HepG2 (cell line): ENCODE measurements around the gene FZD4. TPM values are rescaled to one million over a fixed set of nuclear protein-coding genes. Genes with fewer than 3 reads are reported as not detected.

Experiments
- ARNT ChIP-seq: fragments of 450-650 bp; IDR thresholded peaks from 2 replicates; pipeline ENCODE4 v1.6.1; 2017
- KDM4B ChIP-seq: sonication (generic); formaldehyde crosslinking; IDR thresholded peaks from 2 replicates; pipeline ENCODE4 v1.4.0; 2020; ENCODE audit warnings: missing genetic modification reagents
- KDM5B ChIP-seq: sonication (generic); formaldehyde crosslinking; IDR thresholded peaks from 2 replicates; pipeline ENCODE4 v1.4.0; 2020; ENCODE audit warnings: missing genetic modification reagents, mild to moderate bottlenecking, borderline replicate concordance
- NR2C2 ChIP-seq: sonication (generic); formaldehyde crosslinking; IDR thresholded peaks from 2 replicates; pipeline ENCODE4 v1.4.0; 2020; ENCODE audit warnings: missing genetic modification reagents, mild to moderate bottlenecking, moderate library complexity, borderline replicate concordance
- RAD21 ChIP-seq: fragments of 450-650 bp; formaldehyde crosslinking; IDR thresholded peaks from 2 replicates; pipeline ENCODE4 v1.5.0; 2020; ENCODE audit warnings: mild to moderate bottlenecking
- SYNCRIP ChIP-seq: fragments of 200-400 bp; formaldehyde crosslinking; IDR thresholded peaks from 2 replicates; pipeline ENCODE4 v1.6.1; 2018; ENCODE audit warnings: mild to moderate bottlenecking, low read depth, low read length; ENCODE audit not compliant: insufficient read depth
- TAF15 ChIP-seq: fragments of 200-400 bp; formaldehyde crosslinking; IDR thresholded peaks from one replicate; pipeline ENCODE4 v1.6.1; 2018; ENCODE audit warnings: mild to moderate bottlenecking, low read depth, low read length; ENCODE audit not compliant: poor library complexity, severe bottlenecking
- ZNF570 ChIP-seq: sonication (generic); formaldehyde crosslinking; IDR thresholded peaks from 2 replicates; pipeline ENCODE4 v1.4.0; 2020; ENCODE audit warnings: mild to moderate bottlenecking, missing genetic modification reagents, borderline replicate concordance
- ZNF703 ChIP-seq: sonication (generic); formaldehyde crosslinking; IDR thresholded peaks from 2 replicates; pipeline ENCODE4 v1.5.1; 2020; ENCODE audit warnings: missing genetic modification reagents, mild to moderate bottlenecking, moderate library complexity, borderline replicate concordance
- ZNF780A ChIP-seq: sonication (generic); formaldehyde crosslinking; IDR thresholded peaks from 2 replicates; pipeline ENCODE4 v1.8.0; 2022; ENCODE audit warnings: mild to moderate bottlenecking, missing genetic modification reagents, moderate library complexity
- ZNF781 ChIP-seq: sonication (generic); formaldehyde crosslinking; IDR thresholded peaks from 2 replicates; pipeline ENCODE4 v1.5.1; 2020; ENCODE audit warnings: borderline replicate concordance, mild to moderate bottlenecking, missing genetic modification reagents; ENCODE audit errors: not compliant biosample characterization
- polyA plus RNA-seq, 8 experiments: library from polyadenylated mRNA; depleted of rRNA in 3 of 8; stranded (reverse) in 7 of 8; unstranded in 1 of 8; fragments of >200 nt; fragmentation: Illumina TruSeq in 4 of 8; extraction: Trizol in 4 of 8; gene quantifications; 2 replicates each; pipeline versions ENCODE4 v1.2.1 to v1.2.3, GENCODE V29; 2011 to 2016; ENCODE audit warnings: low read depth in 4 of 8, missing spikeins in 1 of 8, mixed read lengths in 1 of 8; ENCODE audit not compliant: insufficient read depth in 1 of 8
- total RNA-seq, 5 experiments: library from RNA; depleted of rRNA; stranded (reverse); fragments of >200 nt; fragmentation: Illumina TruSeq; extraction: Trizol; gene quantifications; 2 replicates each; pipeline ENCODE4 v1.2.3, GENCODE V29; 2016; ENCODE audit warnings: low read depth in 1 of 5
- TF ChIP-seq, protein P1 (sequence below): sonication (generic); formaldehyde crosslinking; conservative IDR thresholded peaks from 2 replicates; pipeline ENCODE4 v1.8.0; 2022; ENCODE audit warnings: low read depth, missing genetic modification reagents
- TF ChIP-seq, protein P2 (sequence below): IDR thresholded peaks from 2 replicates; pipeline ENCODE4 v1.6.1; 2016; ENCODE audit warnings: missing compliant biosample characterization, missing genetic modification reagents, borderline replicate concordance
- TF ChIP-seq, protein P3 (sequence below): sonication (generic); formaldehyde crosslinking; IDR thresholded peaks from 2 replicates; pipeline ENCODE4 v1.4.0; 2020; ENCODE audit warnings: mild to moderate bottlenecking, missing genetic modification reagents

FZD4 gene
- total and polyA plus RNA-seq, 2 of the 13 experiments (the other 11 are each of a cell fraction or from before 2014, with no cell fraction given) = 46.5 to 70.4 TPM

DNA sequence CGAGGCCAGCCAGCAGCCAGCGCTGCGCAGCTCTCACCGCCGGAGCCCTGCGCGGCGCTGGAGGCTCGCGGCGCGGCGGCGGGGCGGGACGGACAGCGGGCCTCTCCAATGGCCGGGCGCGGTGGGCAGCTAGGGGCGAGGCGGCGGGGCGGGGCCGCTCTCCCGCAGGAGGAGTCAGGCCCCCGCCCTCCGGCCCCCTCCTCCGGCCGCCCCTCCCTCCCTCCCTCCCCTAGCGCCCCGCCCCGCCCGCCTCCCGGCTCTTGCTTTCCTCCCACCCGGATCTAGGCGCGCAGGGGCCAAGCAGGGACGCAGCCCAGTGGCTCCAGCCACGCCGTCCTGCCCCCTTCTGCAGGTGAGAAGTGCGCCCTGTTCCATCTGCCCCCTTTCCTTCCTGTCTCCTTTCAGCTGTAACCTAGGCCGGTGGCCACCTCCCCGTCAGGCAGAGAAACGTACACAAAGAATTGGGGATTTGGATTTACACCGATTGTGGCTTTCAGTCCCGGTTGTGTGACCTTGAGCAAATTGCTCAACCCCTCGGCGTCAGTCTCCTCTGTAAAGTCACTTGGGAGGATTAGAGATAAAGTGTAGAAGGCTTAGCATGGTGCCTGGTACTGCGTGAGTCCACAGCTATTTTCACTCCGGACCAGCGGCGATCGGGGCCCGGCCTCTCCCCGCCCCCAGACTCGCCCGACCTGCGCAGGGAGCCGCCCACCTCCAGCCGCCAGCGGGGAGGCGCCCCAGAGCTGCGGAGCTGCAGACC, at the start of gene FZD4 (continued):
- TF ChIP-seq, protein P1, sequence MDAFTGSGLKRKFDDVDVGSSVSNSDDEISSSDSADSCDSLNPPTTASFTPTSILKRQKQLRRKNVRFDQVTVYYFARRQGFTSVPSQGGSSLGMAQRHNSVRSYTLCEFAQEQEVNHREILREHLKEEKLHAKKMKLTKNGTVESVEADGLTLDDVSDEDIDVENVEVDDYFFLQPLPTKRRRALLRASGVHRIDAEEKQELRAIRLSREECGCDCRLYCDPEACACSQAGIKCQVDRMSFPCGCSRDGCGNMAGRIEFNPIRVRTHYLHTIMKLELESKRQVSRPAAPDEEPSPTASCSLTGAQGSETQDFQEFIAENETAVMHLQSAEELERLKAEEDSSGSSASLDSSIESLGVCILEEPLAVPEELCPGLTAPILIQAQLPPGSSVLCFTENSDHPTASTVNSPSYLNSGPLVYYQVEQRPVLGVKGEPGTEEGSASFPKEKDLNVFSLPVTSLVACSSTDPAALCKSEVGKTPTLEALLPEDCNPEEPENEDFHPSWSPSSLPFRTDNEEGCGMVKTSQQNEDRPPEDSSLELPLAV (CRISPR knock-in tag) = 0 out of 2 replicates have a peak, but pooled peaks have one; percentile 85
- TF ChIP-seq RAD21 (CRISPR knock-in tag) = peak; percentile 78; the same call in 1 of the 2 replicates
- no peak for TF ChIP-seq ZNF781 (CRISPR knock-in tag)
- no peak; the same call in 1 of the 2 replicates for TF ChIP-seq KDM4B (CRISPR knock-in tag)
- TF ChIP-seq, protein P2, sequence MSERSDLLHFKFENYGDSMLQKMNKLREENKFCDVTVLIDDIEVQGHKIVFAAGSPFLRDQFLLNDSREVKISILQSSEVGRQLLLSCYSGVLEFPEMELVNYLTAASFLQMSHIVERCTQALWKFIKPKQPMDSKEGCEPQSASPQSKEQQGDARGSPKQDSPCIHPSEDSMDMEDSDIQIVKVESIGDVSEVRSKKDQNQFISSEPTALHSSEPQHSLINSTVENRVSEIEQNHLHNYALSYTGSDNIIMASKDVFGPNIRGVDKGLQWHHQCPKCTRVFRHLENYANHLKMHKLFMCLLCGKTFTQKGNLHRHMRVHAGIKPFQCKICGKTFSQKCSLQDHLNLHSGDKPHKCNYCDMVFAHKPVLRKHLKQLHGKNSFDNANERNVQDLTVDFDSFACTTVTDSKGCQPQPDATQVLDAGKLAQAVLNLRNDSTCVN (CRISPR knock-in tag) = peak; percentile 22; the same call in 1 of the 2 replicates
- TF ChIP-seq, protein P3, sequence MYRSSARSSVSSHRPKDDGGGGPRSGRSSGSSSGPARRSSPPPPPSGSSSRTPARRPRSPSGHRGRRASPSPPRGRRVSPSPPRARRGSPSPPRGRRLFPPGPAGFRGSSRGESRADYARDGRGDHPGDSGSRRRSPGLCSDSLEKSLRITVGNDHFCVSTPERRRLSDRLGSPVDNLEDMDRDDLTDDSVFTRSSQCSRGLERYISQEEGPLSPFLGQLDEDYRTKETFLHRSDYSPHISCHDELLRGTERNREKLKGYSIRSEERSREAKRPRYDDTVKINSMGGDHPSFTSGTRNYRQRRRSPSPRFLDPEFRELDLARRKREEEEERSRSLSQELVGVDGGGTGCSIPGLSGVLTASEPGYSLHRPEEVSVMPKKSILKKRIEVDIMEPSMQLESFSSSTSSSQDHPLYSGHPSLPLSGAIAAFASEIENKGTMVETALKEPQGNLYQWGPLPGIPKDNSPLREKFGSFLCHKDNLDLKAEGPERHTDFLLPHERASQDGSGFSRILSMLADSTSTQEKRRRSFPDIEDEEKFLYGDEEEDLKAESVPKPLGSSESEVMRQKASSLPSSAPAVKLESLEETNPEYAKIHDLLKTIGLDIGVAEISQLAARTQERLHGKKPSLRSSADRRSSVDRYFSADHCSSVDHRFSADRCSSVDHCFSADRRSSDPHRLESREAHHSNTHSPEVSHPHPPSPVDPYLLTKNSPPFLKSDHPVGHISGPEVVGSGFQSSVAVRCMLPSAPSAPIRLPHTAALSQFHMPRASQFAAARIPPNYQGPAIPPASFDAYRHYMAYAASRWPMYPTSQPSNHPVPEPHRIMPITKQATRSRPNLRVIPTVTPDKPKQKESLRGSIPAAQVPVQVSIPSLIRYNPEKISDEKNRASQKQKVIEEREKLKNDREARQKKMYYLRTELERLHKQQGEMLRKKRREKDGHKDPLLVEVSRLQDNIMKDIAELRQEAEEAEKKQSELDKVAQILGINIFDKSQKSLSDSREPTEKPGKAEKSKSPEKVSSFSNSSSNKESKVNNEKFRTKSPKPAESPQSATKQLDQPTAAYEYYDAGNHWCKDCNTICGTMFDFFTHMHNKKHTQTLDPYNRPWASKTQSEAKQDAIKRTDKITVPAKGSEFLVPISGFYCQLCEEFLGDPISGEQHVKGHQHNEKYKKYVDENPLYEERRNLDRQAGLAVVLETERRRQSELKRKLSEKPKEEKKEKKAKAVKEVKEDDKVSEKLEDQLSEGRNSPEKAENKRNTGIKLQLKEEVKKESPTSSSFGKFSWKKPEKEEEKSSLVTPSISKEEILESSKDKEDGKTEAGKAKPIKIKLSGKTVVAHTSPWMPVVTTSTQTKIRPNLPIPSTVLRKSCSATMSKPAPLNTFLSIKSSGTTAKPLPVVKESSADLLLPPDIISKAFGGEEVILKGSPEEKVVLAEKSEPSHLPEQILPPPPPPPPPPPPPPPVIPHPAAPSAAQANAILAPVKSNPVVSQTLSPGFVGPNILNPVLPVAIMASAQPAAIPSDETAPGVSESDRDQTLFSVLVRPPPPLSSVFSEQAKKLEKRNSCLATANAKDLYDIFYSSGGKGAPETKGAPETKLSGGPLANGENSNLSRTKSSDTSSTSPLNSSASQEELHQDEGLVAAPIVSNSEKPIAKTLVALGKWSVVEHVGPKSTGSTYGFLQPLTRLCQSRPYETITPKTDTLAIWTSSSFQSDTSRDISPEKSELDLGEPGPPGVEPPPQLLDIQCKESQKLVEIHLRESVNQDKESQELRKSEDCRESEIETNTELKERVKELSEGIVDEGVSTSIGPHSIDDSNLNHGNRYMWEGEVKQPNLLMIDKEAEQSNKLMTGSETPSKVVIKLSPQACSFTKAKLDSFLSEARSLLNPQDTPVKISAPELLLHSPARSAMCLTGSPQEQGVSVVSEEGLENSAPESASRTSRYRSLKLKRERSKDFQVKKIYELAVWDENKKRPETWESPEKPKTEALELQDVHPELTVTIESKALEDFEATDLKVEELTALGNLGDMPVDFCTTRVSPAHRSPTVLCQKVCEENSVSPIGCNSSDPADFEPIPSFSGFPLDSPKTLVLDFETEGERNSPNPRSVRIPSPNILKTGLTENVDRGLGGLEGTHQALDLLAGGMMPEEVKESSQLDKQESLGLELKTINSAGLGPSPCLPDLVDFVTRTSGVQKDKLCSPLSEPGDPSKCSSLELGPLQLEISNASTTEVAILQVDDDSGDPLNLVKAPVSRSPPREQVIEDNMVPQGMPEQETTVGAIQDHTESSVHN (CRISPR knock-in tag) = no peak
- no peak for TF ChIP-seq ZNF780A (CRISPR knock-in tag)
- no peak for TF ChIP-seq SYNCRIP
- no peak for TF ChIP-seq ZNF570 (CRISPR knock-in tag)
- TF ChIP-seq TAF15 = no peak
- TF ChIP-seq ZNF703 (CRISPR knock-in tag) = peak; percentile 78; the same call in 1 of the 2 replicates
- TF ChIP-seq ARNT = no peak
- TF ChIP-seq NR2C2 (CRISPR knock-in tag) = peak; percentile 14; the same call in 1 of the 2 replicates
- no peak; the same call in 1 of the 2 replicates for TF ChIP-seq KDM5B (CRISPR knock-in tag)
